Common myeloid progenitor, CD34-positive (primary cell): Measurements from ENCODE around the gene SDK1.

ENCODE experiments used
- CTCF ChIA-PET: fragments of 350-600 bp; sonication (Branson Sonifier 250); formaldehyde crosslinking; loops from one replicate; lab custom pipeline; 2021; ENCODE audit warnings: antibody characterized with exemption; lab: Charles Lee
- POLR2A ChIA-PET: fragments of 350-600 bp; sonication (Branson Sonifier 250); formaldehyde crosslinking; loops from one replicate; lab custom pipeline; 2021; ENCODE audit warnings: antibody characterized with exemption; lab: Charles Lee
- DNase-seq, 3 donors: peaks; one replicate each; pipeline versions ENCODE4 v3.0.0 to v3.0.0-alpha.2; 2013
- H3K27ac ChIP-seq, 2 experiments: 1 replicate in 1 of 2; 2 replicates in 1 of 2; pipeline ENCODE4 v1.7.0; 2013; ENCODE audit warnings: inconsistent platforms in 2 of 2, low read length in 2 of 2, mild to moderate bottlenecking in 2 of 2, low read depth in 1 of 2, moderate library complexity in 1 of 2; ENCODE audit not compliant: severe bottlenecking in 2 of 2, insufficient read depth in 1 of 2, poor library complexity in 1 of 2
- H3K27me3 ChIP-seq, 5 experiments: replicated peaks in 2 of 5; 1 replicate in 3 of 5; 2 replicates in 2 of 5; pipeline versions ENCODE4 v1.6.1 to v1.7.0; 2013; ENCODE audit warnings: low read length in 4 of 5, mild to moderate bottlenecking in 2 of 5, moderate library complexity in 2 of 5, inconsistent platforms in 1 of 5; ENCODE audit not compliant: insufficient read depth in 5 of 5, control insufficient read depth in 4 of 5
- H3K36me3 ChIP-seq, 4 experiments: 1 replicate in 2 of 4; 2 replicates in 2 of 4; pipeline versions ENCODE4 v1.6.1 to v1.7.0; 2013; ENCODE audit warnings: low read length in 3 of 4, control low read depth in 1 of 4, mild to moderate bottlenecking in 1 of 4; ENCODE audit not compliant: control insufficient read depth in 4 of 4, insufficient read depth in 4 of 4
- H3K4me1 ChIP-seq, 4 experiments: 1 replicate in 3 of 4; 2 replicates in 1 of 4; pipeline versions ENCODE4 v1.6.1 to v1.7.1; 2013; ENCODE audit warnings: low read length in 3 of 4, mild to moderate bottlenecking in 3 of 4, control low read depth in 1 of 4, inconsistent platforms in 1 of 4, moderate library complexity in 1 of 4; ENCODE audit not compliant: control insufficient read depth in 4 of 4, insufficient read depth in 4 of 4; ENCODE audit errors: control extremely low read depth in 1 of 4
- H3K4me3 ChIP-seq, 7 experiments: 1 replicate in 4 of 7; 2 replicates in 3 of 7; pipeline versions ENCODE4 v1.5.1 to v1.7.0; 2013; ENCODE audit warnings: mild to moderate bottlenecking in 7 of 7, low read length in 6 of 7, moderate library complexity in 6 of 7, inconsistent platforms in 2 of 7, low read depth in 2 of 7, control low read depth in 1 of 7; ENCODE audit not compliant: insufficient read depth in 4 of 7, control insufficient read depth in 1 of 7; ENCODE audit errors: extremely low read depth in 1 of 7
- H3K9me3 ChIP-seq, 5 experiments: 1 replicate in 4 of 5; 2 replicates in 1 of 5; pipeline versions ENCODE4 v1.6.1 to v1.7.1; 2013; ENCODE audit warnings: low read length in 4 of 5, mild to moderate bottlenecking in 2 of 5, inconsistent platforms in 1 of 5, low read depth in 1 of 5, moderate library complexity in 1 of 5; ENCODE audit not compliant: control insufficient read depth in 4 of 5, insufficient read depth in 2 of 5; ENCODE audit errors: control extremely low read depth in 1 of 5
- WGBS: methylation state at CpG from one replicate; pipeline ENCODE4 v1.1.5; 2013; ENCODE audit not compliant: insufficient coverage; 5-methylcytosine and 5-hydroxymethylcytosine counted together

The SDK1 gene

DNA sequence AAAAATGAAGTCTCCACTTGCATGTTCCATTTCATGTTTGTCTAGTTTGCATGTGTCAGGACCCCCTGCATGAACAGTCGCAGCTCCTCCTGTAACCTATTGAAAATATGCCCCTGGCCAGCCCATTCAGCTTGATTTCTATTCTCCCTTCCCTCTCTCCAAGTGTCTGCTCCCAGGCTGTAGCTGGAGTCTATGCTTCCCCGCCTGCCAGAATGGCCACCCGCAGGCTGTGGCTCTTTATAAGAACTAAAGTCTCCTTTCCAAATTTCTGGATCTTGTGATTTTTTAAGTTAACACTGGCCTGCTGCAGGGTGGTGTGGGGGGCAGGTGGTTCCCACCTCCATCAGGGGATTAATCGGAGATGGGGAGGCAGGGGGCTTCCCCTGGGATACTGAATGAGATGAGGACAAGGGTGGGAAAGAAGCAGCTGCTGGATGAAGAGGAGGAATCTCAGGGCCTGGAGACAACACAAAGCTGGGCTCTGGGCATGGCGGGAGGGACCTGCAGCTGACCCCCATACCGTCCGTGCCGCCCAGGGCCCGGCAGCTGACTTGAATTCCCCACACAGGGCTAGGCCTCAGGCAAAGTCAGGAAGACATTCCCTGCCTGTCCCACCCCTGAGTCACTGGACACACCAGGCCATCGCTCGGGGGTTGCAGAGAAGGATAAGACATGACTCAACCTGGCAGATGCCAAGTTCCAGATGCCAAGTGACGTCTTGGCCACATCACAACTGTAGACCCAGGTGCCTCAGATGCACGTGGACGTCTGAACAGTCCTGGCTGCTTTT lies 981.6 kb downstream of the SDK1 start:
- H3K36me3 ChIP-seq = no peaks in the 10 kb centered on the region
- CTCF ChIA-PET = no interaction called here
- no peak overlapping the region for H3K4me3 ChIP-seq
- POLR2A ChIA-PET = no interaction called here
- H3K4me1 ChIP-seq = no peaks in the 10 kb centered on the region
- no peak for DNase-seq
- WGBS = 94% methylated on average over 14 of the region's 14 CpGs
- H3K27ac ChIP-seq = no peak overlapping the region
- H3K27me3 ChIP-seq = peaks cover 0 to 2% (median 0%) of the 10 kb centered on the region in 5 experiments
- H3K9me3 ChIP-seq = no peaks in the 10 kb centered on the region

DNA sequence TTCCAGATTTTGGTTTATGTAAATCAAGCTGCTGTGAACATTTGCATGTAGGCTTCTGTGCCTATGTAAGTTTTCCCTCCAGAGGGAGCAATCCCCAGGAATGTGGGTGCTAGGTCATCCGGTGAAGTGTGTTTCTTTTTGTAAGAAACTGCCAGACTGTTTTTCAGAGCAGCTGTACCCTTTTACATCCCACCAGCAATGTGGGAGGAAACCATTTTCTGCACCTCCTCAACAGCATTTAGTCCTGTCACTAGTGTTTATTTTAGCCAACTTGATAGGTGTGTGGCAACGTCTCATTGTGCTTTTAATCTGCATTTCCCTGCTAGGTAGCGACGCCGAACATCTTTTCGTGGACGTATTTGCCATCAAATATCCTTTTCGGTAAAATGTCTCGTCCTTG lies 985.3 kb downstream of the SDK1 start:
- peaks cover 0 to 12% (median 0%) of the 10 kb centered on the region in 5 experiments for H3K9me3 ChIP-seq

DNA sequence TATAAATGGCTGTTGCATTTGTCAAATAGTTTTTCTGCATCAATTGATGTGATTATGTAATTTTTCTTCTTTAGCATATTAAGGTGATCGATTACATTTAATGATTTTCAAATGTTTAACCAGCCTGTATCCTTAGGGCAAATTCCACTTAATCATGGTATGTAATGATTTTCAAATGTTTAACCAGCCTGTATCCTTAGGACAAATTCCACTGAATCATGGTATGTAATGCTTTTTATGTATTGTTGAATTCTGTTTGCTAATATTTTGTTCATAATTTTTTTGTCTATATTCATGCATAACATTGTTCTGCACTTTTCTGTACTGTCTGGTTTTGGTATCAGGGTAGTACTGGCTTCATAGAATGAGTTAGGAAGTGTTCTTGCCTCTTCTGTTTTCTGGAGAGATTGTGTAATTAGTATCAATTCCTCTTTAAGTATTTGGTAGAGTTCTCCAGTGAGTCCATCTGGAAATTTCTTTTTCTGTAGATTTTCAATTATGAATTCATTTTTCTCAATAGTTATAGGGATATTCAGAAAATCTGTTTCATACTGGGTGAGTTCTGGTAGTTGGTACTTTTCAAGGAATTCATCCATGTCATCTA lies 987.8 kb downstream of the SDK1 start:
- Histone ChIP-seq H3K27ac (no peak overlapping the region), H3K4me3 (no peak overlapping the region), H3K27me3 (no peaks in the 10 kb centered on the region), H3K9me3 (peaks cover 0 to 30% (median 4%) of the 10 kb centered on the region in 5 experiments), H3K36me3 (no peaks in the 10 kb centered on the region), H3K4me1 (no peaks in the 10 kb centered on the region)
- ChIA-PET CTCF (no interaction called here), POLR2A (no interaction called here)
- WGBS = no CpG with 5 or more reads among the region's 1 CpG
- DNase-seq = no peak

More for the DNA sequence above, 985.3 kb downstream of the SDK1 start:
- Histone ChIP-seq H3K4me3 (no peak overlapping the region), H3K36me3 (no peaks in the 10 kb centered on the region), H3K27ac (no peak overlapping the region), H3K4me1 (no peaks in the 10 kb centered on the region), H3K27me3 (no peaks in the 10 kb centered on the region)
- ChIA-PET CTCF (no interaction called here), POLR2A (no interaction called here)
- WGBS = 87% methylated on average over 9 of the region's 9 CpGs
- DNase-seq = no peak

DNA sequence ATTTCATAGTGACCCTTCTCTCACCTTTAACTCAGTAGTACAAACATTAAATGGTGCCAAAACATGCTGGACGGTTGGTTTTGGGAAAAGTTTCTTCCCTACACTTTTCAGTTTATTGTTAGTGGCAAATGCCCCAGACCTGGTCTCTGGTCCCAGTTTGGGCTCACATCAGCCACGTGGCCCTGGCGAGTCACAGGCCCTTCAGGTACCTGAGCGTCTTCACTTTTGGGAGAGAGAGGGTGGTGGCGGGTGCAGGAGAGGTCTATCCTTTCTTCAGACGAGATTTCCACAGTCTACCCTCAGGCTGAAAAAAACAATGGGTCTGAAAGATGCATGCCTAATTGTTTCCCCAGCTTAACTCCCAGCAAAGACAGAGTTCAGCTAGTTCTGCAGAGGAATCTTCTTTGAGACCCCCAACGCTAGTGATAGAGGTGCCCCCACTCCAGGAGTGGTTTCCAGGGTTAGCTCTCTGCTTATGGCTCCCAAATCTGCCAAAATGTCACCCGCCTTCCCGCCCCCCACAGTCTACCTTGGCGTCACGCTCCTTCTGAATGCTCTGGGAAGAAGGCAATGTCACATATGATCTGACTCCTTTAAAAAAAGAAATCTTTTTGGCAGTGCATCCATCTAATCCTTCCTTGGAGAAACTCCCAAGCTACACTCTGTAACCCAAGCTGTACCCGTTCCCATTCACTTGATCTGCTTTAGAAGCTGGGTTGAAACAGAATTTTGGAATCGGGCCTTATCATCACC lies 996.3 kb downstream of the SDK1 start:
- H3K27me3 ChIP-seq = no peaks in the 10 kb centered on the region
- POLR2A ChIA-PET = no interaction called here
- CTCF ChIA-PET = no interaction called here
- H3K36me3 ChIP-seq = no peaks in the 10 kb centered on the region
- 89% methylated on average over 11 of the region's 13 CpGs for WGBS
- H3K9me3 ChIP-seq = peaks cover 0 to 19% (median 3%) of the 10 kb centered on the region in 5 experiments
- no peaks in the 10 kb centered on the region for H3K4me1 ChIP-seq
- H3K4me3 ChIP-seq = no peak overlapping the region
- H3K27ac ChIP-seq = no peak overlapping the region
- no peak for DNase-seq

DNA sequence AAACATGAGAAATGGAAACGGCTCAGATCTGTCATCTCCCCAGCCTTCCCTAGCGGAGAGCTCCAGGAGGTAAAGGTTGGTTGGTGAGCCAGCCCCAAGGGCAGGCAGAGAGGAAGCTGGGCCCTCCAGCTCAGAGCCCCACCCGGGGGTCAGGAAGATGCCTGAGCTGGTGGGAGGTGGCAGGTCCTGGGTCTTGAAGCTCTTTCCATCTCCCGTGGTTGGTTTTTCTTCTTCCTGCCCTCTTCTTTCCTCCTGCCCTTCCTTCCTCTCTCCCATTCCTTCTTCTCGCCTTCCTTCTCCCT lies 996.8 kb downstream of the SDK1 start:
- H3K9me3 ChIP-seq = peaks cover 0 to 15% (median 3%) of the 10 kb centered on the region in 5 experiments

DNA sequence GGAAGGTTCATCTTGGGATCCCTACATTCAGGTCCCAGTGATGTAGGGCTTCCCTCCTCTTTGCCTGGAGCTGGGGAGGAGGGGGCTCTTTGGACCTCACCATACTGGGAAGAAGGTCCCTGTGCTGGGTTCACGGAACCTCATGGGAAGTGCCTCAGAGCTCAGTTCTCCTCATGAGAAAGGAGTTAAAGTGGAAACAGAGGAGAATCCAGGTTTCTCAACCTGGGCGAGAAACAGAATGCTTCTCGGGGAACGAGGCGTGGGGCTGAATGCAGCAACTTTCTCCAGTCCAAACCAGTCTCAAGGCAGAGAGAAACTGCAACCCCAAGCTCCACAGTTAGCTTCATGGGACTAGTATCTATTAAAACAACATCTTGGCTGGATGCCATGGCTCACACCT lies 998.4 kb downstream of the SDK1 start:
- 89% methylated on average over 5 of the region's 5 CpGs for WGBS
- ChIA-PET CTCF (no interaction called here), POLR2A (no interaction called here)
- Histone ChIP-seq H3K4me1 (no peaks in the 10 kb centered on the region), H3K36me3 (no peaks in the 10 kb centered on the region), H3K27ac (no peak overlapping the region), H3K27me3 (no peaks in the 10 kb centered on the region), H3K9me3 (no peaks in the 10 kb centered on the region), H3K4me3 (no peak overlapping the region)
- DNase-seq = no peak

More for the DNA sequence above, 996.8 kb downstream of the SDK1 start:
- no peak for DNase-seq
- ChIA-PET POLR2A (interaction anchor here (1.2 kb wide), 1 partner anchor 19 kb away, joined by 3 read pairs; no protein-coding TSS in a partner anchor), CTCF (no interaction called here)
- no peak overlapping the region for H3K4me3 ChIP-seq
- H3K36me3 ChIP-seq = no peaks in the 10 kb centered on the region
- no peaks in the 10 kb centered on the region for H3K27me3 ChIP-seq
- H3K4me1 ChIP-seq = no peaks in the 10 kb centered on the region
- 89% methylated on average over 3 of the region's 5 CpGs for WGBS
- no peak overlapping the region for H3K27ac ChIP-seq
